IPS-18c (cell line): Measurements from ENCODE around the gene CAPZB.
A peak's percentile ranks its signal among the peaks of the same experiment; 100 is the strongest.
"Not testable (repeated sequence)": the region's sequence is repeated elsewhere in the genome, so short reads cannot be mapped to it uniquely, and the experiment has no call there.

ENCODE experiments used
- H3K4me3 ChIP-seq: 2 replicates; pipeline ENCODE4 v1.7.0; 2013; ENCODE audit warnings: low read depth, mild to moderate bottlenecking, low read length, moderate library complexity; ENCODE audit not compliant: insufficient read depth
- H3K9me3 ChIP-seq: one replicate; pipeline ENCODE4 v1.6.1; 2013; ENCODE audit warnings: mild to moderate bottlenecking, low read length, moderate library complexity; ENCODE audit not compliant: control insufficient read depth, insufficient read depth

The CAPZB gene

DNA sequence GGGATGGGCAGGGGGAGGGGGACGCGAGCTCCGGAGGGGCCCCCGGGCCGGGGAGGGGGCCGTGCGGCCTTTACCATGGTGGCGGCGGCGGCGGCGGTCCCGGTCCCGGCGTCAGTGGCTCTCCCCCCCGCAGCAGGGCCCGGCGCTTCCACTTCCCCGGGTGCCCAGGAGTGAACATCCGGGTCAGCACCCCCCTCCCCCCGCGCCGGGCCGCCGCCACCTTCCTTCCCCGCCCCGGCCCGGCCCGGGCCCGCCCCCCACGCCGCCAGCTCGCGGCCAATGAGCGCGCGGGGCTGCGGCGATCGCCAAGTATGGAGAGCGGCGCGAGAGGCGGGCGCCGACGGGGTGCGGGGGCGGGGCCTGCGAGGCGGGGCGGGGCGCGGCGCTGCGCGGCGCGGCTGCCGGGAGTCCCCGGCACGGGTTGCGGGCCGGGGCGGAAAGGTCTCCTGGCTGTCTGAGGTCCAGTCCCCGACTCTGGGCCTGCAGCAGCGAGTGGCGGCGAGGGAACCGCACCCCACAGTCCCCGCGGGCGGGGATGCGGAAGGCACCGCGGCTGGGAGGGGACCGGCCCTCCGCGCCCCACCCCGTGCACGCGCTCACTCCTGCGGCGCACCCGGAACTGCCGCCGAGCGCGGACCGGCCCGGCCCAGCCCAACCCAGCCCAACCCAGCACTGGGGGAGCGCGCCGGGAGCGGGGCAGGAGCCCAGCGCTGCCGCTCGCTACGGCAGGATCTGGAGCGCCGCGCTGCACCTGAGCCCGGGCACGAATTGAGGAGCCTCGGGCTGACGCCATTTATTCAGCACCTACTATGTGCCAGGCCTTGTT lies at the start of gene CAPZB:
Gene CAPZB, minus strand, starts transcription at position 178 of the 826 bp plus-strand sequence. Its CDS starts 101 bp downstream, at position 77.
- peak within 1 kb of the TSS; percentile 95 for H3K4me3 ChIP-seq
- H3K9me3 ChIP-seq, result no peaks in the 10 kb centered on the region

DNA sequence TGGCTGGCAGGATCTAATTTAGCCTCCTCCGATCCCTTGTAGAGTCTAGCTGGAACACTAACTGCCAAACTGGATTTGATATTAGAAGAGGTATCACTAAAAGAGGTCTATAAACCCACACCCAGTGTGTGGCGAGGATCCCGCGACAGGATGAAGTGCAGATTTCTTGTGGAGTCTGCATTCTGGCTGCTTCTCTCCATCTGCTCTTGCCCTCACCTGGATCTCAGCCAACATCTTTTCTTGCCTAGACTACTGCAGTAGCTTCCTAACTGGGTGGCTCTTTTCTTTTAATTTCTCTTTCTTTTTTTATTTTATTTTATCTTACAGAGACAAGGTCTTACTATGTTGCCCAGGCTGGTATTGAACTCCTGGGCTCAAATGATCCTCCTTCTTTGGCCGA lies 48.9 kb upstream of the CAPZB start:
- H3K9me3 ChIP-seq, result no peaks in the 10 kb centered on the region
- H3K4me3 ChIP-seq, result no peak overlapping the region

DNA sequence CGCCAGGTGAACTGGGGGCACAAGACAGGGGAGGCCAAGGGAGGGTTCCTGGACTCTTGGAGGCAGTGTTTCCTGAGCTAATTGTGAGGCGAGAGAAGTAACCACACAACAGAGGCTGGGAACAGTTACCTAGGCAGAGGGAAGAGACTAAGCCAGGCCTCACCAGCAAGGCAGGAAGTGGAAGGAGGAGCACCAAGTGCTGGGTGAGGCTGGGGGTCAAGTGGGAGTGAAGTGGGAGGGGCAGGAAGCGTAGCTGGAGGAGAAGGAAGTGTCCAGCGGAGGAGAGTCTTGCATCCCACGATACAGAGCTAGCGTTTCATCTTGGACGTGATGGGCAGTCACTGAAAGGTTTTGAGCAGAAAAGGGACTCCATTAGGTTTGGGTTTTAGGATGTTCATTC lies 48.3 kb upstream of the CAPZB start:
- Histone ChIP-seq H3K4me3 (no peak overlapping the region), H3K9me3 (no peaks in the 10 kb centered on the region)

DNA sequence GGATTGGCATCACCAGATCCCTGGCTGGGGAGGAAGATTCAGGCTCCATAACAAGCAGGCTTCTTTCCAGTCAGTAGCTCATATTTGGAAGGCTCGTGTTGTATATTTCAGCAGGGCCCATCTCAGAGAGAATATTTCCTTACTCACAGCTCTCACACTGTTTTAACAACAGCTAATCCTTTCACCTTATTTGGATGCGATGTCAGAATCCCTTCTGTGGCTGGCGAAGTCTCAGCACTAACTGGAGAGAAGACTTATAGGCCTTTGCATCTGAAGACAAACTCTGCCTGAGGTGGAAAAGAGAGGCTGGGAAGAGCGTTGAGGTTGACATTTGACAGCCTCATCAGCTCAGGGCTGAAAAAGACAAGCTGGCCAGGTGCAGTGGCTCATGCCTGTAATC lies 47.2 kb upstream of the CAPZB start:
- Histone ChIP-seq H3K4me3 (no peak overlapping the region), H3K9me3 (no peaks in the 10 kb centered on the region)

DNA sequence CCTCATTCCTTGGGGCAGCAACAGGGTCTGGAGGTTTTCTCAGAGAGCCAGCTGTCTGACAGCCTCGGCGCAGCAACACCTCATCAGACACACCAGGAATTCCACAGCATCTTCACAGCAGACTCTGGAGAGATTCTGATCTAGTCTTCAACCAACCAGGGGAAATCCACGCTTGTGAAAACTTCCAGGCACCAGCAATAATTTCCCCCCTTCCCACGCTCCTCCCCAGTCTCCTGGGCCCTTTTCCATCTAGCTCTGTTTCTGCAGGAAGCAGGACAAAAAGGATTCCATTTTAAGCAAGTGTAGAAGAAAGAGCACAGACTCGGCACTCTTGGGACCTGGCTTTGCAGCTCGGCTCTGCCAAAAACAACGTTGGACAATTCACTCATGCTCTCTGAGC lies 44.3 kb upstream of the CAPZB start:
- Histone ChIP-seq H3K9me3 (no peaks in the 10 kb centered on the region), H3K4me3 (no peak overlapping the region)

DNA sequence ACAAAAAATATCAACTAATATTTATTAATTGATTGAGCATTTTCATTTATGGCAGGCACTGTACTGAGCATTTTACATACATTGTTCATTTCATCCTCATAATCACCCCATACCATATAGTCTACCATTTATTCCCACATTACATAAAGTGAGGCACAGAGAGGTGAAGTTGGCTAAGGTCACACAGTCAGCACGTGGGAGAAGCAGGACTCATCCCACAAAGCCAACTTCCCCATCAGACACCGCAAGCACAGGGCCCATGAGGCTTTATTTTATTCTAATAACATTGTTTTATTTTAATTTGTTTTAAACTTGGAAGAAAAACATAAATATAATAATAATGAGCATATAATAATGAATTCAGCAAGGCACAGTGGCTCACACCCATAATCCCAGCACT lies 43.1 kb upstream of the CAPZB start:
- Histone ChIP-seq H3K9me3 (no peaks in the 10 kb centered on the region), H3K4me3 (no peak overlapping the region)

DNA sequence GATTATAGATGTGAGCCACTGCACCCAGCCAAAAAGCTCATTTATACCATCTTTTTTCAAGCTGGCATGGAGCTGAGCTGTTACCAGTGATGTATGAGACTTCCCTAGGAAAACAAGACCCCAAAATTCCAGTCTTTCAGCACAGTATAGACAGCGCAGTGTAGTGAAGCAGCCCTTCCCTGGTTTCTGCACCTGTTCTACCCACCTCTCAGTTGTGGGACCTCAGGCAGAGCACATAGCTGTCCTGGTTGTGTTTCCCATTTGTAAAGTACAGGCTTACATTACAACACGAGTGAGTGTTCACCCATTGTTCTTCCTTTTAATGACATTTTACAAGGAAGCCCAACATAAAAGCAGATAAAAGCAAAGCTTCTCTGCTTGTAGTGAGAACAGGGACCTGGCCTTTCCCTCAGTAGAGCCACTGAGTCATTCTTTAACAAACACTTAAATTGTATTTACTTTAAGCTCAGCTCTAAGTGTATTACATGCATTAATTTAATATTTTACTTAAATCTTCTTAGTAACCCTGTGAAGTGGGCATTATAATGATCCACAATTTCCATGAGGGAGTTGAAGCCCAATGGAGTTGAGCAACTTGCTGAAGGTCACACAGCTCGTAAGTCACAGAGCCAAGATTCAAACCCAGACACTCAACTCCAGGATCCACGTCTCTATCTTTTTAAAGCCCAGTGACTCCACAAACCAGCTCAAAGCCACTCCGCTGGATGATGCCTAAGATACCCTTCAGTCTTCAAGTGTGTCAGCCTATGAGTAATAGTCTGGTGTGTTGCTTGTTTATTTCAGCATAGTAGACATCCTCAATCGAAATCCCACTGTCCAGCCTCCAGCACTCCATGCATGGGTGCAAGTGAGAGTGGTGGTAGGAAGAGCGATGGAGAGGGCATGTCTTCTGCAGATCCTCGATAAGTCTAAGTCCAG lies 40.5 kb upstream of the CAPZB start:
- H3K4me3 ChIP-seq, result no peak overlapping the region
- no peaks in the 10 kb centered on the region for H3K9me3 ChIP-seq

DNA sequence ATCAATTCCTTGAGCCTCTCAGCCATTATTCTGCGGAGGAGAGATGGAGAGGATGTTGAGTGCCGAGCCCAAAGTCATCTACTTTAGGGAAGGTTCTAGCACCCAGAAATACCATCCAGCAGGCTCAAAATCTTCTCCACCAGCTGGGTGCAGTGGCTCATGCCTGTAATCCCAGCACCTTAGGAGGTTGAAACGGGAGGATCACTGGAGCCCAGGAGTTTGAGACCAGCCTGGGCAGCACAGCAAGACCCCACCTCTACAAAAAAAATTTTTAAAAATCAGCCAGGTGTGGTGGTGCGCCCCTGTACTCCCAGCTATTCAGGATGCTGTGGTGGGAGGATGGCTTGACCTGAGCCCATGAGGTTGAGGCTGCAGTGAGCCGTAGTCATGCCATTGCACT lies 39.5 kb upstream of the CAPZB start:
- Histone ChIP-seq H3K9me3 (no peaks in the 10 kb centered on the region), H3K4me3 (no peak overlapping the region)

- H3K4me3 ChIP-seq, H3K9me3 ChIP-seq: not testable (repeated sequence)
Observed at GRCh38 chr1:19522570-19522969, 37.2 kb upstream of the CAPZB start.

- H3K4me3 ChIP-seq, result no peak overlapping the region
- H3K9me3 ChIP-seq, result peaks cover 1% of the 10 kb centered on the region
Observed at GRCh38 chr1:19521411-19521810, 36.1 kb upstream of the CAPZB start.

DNA sequence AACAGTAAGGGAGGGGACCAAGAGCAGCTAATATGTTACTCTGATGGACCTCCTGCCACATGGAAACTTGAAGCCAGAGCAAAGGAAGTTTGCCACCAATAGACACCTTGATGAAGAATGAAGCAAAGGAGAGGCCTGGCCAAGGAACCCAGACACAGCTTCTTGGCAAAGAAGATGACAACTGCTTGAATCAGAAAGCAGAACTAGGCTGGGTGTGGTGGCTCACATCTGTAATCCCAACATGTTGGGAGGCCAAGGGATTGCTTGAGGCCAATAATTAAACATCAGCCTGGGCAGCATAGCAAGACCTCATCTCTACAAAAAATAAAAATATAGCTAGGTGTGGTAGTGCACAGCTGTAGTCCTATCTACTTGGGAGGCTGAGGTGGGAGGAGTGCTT lies 31.7 kb upstream of the CAPZB start:
- H3K4me3 ChIP-seq, result no peak overlapping the region
- H3K9me3 ChIP-seq, result peaks cover 2% of the 10 kb centered on the region

DNA sequence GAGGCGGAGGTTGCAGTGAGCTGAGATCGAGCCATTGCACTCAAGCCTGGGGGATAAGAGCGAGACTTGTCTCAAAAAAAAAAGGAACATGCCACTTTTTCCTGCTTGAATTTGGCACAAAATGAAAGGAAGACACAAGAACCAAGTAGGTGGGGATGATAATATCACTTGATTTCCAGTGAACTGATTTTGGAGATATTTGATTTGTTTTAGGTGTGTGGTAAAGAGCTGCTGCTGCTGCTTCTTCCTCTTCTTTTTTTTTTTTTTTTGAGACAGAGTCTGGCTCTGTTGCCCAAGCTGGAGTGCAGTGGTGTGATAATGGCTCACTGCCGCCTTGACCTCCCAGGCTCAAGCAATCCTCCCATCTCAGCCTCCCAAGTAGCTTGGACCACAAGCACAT lies 29.9 kb upstream of the CAPZB start:
- H3K4me3 ChIP-seq, result no peak overlapping the region
- H3K9me3 ChIP-seq, result peaks cover 2% of the 10 kb centered on the region

DNA sequence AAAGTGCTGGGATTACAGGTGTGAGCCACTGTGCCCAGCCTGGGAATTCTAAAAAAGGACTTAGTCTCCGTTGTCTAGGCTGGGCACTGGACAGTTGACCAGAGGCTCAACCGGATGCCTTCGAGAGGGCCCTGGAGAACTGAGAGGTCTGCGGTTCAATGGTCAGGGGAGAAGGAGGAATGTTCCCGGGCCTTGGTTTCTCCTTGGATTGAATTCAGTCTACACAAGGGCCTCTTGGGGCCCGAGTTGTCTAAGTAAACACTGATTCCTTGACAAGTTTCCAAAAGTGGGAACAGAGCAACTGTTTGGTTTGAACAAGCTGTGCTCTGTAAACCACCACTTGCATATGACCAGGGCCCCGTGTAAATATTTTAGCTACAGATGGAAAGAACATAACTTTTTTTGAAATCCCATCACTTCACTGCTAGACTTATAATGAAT lies 29.1 kb upstream of the CAPZB start:
- peaks cover 2% of the 10 kb centered on the region for H3K9me3 ChIP-seq
- no peak overlapping the region for H3K4me3 ChIP-seq

DNA sequence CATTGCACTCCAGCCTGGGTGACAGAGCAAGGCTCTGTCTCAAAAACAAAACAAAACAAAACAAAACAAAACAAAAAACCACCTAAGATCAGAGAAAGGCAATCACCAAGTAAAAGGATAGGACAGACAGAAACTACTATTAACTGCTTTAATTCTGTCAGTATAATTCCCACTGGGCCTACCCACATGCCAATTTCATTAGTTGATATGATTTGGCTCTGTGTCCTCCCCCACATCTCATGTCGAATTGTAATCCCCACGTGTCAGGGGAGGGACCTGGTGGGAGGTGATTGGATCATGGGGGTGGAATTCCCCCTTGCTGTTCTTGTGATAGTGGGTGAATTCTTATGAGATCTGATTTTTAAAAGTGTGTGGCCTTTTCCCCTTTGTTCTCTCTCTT lies 27.2 kb upstream of the CAPZB start:
- Histone ChIP-seq H3K4me3 (no peak overlapping the region), H3K9me3 (peaks cover 2% of the 10 kb centered on the region)

- no peaks in the 10 kb centered on the region for H3K9me3 ChIP-seq
- no peak overlapping the region for H3K4me3 ChIP-seq
Observed at GRCh38 chr1:19511116-19511515, 25.8 kb upstream of the CAPZB start.

DNA sequence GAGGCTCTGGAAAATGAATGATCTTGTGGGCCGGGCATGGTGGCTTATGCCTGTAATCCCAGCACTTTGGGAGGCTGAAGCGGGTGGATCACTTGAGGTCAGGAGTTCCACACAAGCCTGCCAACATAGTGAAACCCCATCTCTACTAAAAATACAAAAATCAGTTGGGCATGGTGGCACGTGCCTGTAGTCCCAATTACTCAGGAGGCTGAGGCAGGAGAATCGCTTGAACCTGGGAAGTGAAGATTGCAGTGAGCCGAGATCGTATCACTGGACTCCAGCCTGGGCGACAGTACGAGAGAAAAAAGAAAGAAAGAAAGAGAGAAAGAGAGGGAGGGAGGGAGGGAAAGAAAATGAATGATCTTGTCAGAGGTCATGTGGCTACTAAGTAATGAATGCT lies 24.3 kb upstream of the CAPZB start:
- not testable (repeated sequence) for H3K4me3 ChIP-seq, H3K9me3 ChIP-seq

- H3K4me3 ChIP-seq, result no peak overlapping the region
- no peaks in the 10 kb centered on the region for H3K9me3 ChIP-seq
Observed at GRCh38 chr1:19507516-19507915, 22.2 kb upstream of the CAPZB start.
